Ecto neural progenitor cell (in vitro differentiated cells): Measurements from ENCODE around the gene GRIK3.
"Not testable (repeated sequence)": the region's sequence is repeated elsewhere in the genome, so short reads cannot be mapped to it uniquely, and the experiment has no call there.

Source experiments
- DNase-seq: peaks from one replicate; pipeline ENCODE4 v3.0.0-alpha.2; 2018; ENCODE audit warnings: low spot score

The GRIK3 gene

GRCh38 chr1:36909359-36909758 is 125.0 kb downstream of the GRIK3 start:
- DNase-seq, result peak; percentile 21

DNA sequence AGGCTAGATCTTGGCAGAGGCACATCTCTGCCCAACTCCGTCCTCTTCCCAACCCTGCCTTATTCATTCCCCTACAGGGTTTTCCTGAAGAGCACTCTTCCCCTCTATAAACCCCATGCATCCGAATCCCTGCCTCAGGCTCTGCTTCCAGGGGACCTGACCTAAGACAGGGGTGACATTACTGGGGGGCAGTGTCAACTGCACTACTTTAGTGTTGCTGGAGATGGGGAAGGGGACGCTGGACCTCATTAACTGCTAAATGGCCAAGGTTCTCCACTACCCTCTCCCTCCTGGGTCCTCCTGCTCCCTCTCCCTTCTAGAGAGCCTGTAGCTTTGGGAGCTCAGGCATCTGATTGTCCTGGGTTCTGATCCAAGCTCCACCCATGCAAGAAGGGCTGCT is 126.2 kb downstream of the GRIK3 start:
- DNase-seq, result peak; percentile 16

GRCh38 chr1:36906555-36906954 is 127.8 kb downstream of the GRIK3 start:
- no peak for DNase-seq

DNA sequence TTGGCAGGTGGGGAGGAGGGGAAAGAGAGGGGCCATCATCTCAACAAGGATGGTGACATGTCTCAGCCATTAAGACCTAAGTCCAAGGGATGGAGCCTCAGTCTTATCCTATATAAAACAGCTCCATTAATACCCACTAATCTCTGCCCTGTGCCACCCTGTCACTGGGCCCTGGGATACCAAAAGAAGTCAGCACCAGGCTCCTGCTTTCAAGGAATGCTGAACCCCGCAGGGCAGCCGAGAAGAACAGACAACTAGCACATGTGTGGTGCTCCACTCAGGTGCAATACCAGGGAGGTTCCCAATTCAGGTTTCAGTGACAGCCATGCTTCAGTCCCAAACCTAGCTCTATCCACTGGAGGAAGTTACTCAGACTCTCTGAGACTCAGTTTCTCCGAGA is 128.4 kb downstream of the GRIK3 start:
- peak; percentile 11 for DNase-seq

DNA sequence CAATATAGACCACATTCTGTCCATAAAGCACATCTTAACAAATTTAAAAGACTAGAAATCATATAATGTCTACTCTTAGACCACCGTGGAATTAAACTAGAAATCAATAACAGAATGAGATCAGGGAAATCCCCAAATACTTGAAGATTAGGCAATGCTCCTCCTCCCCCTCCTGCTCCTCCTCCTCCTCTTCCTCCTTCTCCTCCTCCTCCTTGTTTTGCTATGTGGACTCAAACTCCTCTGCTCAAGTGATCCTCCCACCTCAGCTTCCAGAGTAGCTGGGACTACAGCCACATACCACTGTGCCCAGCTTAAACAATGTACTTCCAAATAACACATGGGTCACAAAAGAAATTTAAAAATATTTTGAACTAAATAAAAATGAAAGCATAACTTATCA is 134.2 kb downstream of the GRIK3 start:
- no peak for DNase-seq

- not testable (repeated sequence) for DNase-seq
Measured at GRCh38 chr1:36897813-36898212, 136.5 kb downstream of the GRIK3 start.

- DNase-seq, result peak; percentile 29
Measured at GRCh38 chr1:36894824-36895223, 139.5 kb downstream of the GRIK3 start.

- peak; percentile 11 for DNase-seq
Measured at GRCh38 chr1:36890776-36891175, 143.5 kb downstream of the GRIK3 start.

DNA sequence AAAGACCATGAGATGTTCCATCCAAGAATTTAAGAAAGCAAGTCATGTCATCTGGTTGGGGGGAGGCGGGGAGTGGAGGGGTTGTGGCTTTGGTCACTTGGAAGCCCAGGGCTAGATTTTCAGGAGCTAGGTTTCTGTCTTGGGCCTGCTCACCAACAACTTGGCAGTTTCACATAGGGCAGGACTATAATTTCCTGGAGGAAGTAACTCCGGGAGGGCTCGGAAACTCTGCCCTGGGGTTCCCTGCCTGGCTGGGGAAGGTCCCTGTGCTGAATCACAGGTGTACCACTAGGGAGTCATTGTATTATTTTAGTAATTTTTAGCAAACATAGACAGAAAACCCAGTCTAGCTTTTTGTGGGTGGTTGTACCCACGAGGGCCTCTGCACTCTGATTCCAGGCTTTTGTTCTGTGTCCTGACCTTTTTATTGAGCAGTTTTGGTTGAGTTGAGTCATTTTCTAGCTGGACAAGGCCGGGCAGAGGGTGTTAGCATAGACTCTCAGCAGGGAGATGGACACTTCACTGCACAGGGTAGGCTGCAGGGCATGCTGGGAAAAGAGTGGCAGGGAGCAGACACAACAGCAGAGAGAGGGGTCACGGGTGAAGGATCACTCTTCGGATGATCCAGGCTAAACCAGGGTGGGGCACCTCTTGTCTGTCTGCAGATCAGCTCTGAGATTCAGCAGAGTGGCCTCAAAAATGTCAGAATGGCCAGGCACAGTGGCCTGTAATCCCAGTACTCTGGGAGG is 144.7 kb downstream of the GRIK3 start:
- peak; percentile 29 for DNase-seq

- DNase-seq, result peak; percentile 23
Measured at GRCh38 chr1:36888811-36889477, 145.4 kb downstream of the GRIK3 start.

GRCh38 chr1:36885540-36886357 is 148.6 kb downstream of the GRIK3 start:
- peak; percentile 43 for DNase-seq

- DNase-seq, result peak; percentile 23
Measured at GRCh38 chr1:36884801-36885200, 149.5 kb downstream of the GRIK3 start.

DNA sequence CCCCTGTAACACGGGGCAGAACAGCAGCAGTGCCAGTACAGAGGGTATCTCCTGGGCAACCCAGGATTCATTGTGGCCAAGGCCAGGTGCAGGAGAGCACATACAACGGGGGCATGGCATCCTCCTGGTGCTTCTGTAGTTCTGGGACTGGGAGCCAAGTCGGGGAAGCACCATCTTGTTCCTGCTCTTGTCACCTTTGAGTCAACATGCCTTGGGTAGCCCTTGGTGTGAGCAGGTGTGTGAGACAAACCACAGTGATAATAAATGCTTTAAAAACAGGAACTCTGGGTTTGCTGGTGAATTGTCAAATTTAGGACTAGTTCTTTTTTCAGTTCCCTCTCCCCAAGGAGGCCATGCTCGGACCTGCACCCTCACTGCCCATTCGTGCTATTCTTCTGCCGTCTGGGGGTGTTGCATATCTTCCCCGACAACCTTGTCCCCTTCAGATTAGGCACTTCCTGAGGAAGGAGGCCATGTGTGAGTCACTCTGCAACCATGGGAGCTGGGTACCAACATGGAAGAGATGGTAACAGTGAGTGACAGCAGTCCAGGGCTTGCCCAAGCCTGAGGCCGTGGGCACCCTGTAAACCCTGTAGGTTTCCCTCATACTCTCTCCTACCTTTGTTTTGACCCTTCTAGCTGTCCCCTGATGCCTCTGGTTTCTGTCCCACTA is 150.2 kb downstream of the GRIK3 start:
- DNase-seq, result peak; percentile 26

GRCh38 chr1:36883315-36883949 is 150.9 kb downstream of the GRIK3 start:
- peak; percentile 27 for DNase-seq

GRCh38 chr1:36882536-36883285 is 151.6 kb downstream of the GRIK3 start:
- DNase-seq, result peak; percentile 29

DNA sequence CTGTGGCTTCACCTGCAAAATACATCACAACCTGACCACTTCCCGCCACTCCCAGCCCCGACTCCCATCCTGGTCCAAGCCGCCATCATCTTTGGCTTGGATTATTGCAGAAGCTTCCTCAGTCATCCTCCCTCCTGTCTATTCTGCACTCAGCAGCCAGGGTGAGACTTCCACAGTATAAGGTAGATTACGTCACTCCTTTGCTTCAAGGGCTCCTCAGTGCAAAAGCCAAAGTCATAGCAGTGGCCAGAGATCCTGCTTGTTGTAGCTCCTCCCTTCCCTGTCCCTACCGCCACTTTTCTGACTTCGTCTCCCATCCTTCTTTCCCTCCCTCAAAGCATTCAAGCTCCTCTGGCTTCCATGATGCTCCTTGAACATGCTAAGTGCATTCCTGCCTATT is 152.8 kb downstream of the GRIK3 start:
- DNase-seq, result no peak

GRCh38 chr1:36881068-36881405 is 153.3 kb downstream of the GRIK3 start:
- peak; percentile 20 for DNase-seq

- peak; percentile 28 for DNase-seq
Measured at GRCh38 chr1:36880155-36881067, 153.9 kb downstream of the GRIK3 start.

- DNase-seq, result peak; percentile 33
Measured at GRCh38 chr1:36879613-36880012, 154.7 kb downstream of the GRIK3 start.

GRCh38 chr1:36876990-36877389 is 157.3 kb downstream of the GRIK3 start:
- peak; percentile 11 for DNase-seq
